Gastroesophageal sphincter (tissue), 4 donors: ENCODE results near the gene SLC46A1. TPM values are rescaled to one million over a fixed set of nuclear protein-coding genes. Genes with fewer than 3 reads are reported as not detected.

Experiments
- ATAC-seq: fragments of 150-250 bp; one replicate; pipeline ENCODE4 v1.9.1; 2016; ENCODE audit warnings: mild to moderate bottlenecking, moderate library complexity
- H3K27ac ChIP-seq, 4 donors: fragments of 200-600 bp; sonication (generic) in 3 of 4; 1 replicate in 3 of 4; 2 replicates in 1 of 4; pipeline ENCODE4 v1.5.1; 2016 to 2019
- H3K27me3 ChIP-seq: fragments of 200-600 bp; sonication (generic); one replicate; pipeline ENCODE4 v1.5.1; 2019
- H3K36me3 ChIP-seq, 2 donors: fragments of 200-600 bp; sonication (generic); one replicate each; pipeline ENCODE4 v1.5.1; 2019; ENCODE audit warnings: control low read depth in 1 of 2
- H3K4me1 ChIP-seq, 3 donors: fragments of 200-600 bp; sonication (generic); 1 replicate in 2 of 3; 2 replicates in 1 of 3; pipeline ENCODE4 v1.5.1; 2016 to 2019; ENCODE audit warnings: control low read depth in 2 of 3
- H3K4me3 ChIP-seq, 2 donors: fragments of 200-600 bp; sonication (generic); one replicate each; pipeline ENCODE4 v1.5.1; 2019; ENCODE audit warnings: mild to moderate bottlenecking in 1 of 2, moderate library complexity in 1 of 2
- H3K9me3 ChIP-seq, 3 donors: fragments of 200-600 bp; sonication (generic); one replicate each; pipeline ENCODE4 v1.5.1; 2017 to 2019; ENCODE audit warnings: control low read depth in 2 of 3
- EP300 ChIP-seq: sonication (generic); formaldehyde crosslinking; IDR thresholded peaks from one replicate; pipeline ENCODE4 v1.6.1; 2017; ENCODE audit warnings: antibody characterized with exemption, mild to moderate bottlenecking
- POLR2A ChIP-seq, 2 donors: fragments of 450-650 bp; IDR thresholded peaks; one replicate each; pipeline ENCODE4 v1.6.1; 2017; ENCODE audit warnings: antibody characterized with exemption in 2 of 2, mild to moderate bottlenecking in 2 of 2, moderate library complexity in 1 of 2
- POLR2AphosphoS5 ChIP-seq: sonication (generic); formaldehyde crosslinking; IDR thresholded peaks from one replicate; pipeline ENCODE4 v1.6.1; 2017; ENCODE audit warnings: antibody characterized with exemption
- WGBS, 2 donors: methylation state at CpG; one replicate each; pipeline ENCODE4 v1.1.5; 2018; ENCODE audit warnings: low coverage in 1 of 2; 5-methylcytosine and 5-hydroxymethylcytosine counted together
- total RNA-seq, 4 donors: library from RNA; depleted of rRNA; stranded (reverse); fragments of >200 nt; gene quantifications; one replicate each; pipeline ENCODE4 v1.1.0, GENCODE V29; 2016
- TF ChIP-seq, protein P1 (sequence below), 4 experiments: fragments of 200-600 bp in 2 of 4; fragments of 450-650 bp in 2 of 4; sonication (generic) in 1 of 4; IDR thresholded peaks; one replicate each; pipeline ENCODE4 v1.5.1; 2017 to 2019; ENCODE audit warnings: antibody characterized with exemption in 4 of 4, mild to moderate bottlenecking in 2 of 4, moderate library complexity in 2 of 4

Gene SLC46A1
- total RNA-seq, 4 donors from 2014 or later = 7.9 to 9.7 (median 8.4) TPM

GRCh38 chr17:28425206-28425605 is 19.2 kb upstream of the SLC46A1 start:
- Histone ChIP-seq H3K27ac (no peak overlapping the region), H3K27me3 (peaks cover 42% of the 10 kb centered on the region), H3K36me3 (no peaks in the 10 kb centered on the region), H3K9me3 (no peaks in the 10 kb centered on the region), H3K4me3 (no peak overlapping the region), H3K4me1 (no peaks in the 10 kb centered on the region)
- no peak for ATAC-seq
- WGBS, 2 donors = 72 to 77% methylated on average over 3 to 7 of the region's 13 CpGs
- TF ChIP-seq POLR2A (IDR thresholded peaks at IDR 0.05) = no peak
- TF ChIP-seq, protein P1, sequence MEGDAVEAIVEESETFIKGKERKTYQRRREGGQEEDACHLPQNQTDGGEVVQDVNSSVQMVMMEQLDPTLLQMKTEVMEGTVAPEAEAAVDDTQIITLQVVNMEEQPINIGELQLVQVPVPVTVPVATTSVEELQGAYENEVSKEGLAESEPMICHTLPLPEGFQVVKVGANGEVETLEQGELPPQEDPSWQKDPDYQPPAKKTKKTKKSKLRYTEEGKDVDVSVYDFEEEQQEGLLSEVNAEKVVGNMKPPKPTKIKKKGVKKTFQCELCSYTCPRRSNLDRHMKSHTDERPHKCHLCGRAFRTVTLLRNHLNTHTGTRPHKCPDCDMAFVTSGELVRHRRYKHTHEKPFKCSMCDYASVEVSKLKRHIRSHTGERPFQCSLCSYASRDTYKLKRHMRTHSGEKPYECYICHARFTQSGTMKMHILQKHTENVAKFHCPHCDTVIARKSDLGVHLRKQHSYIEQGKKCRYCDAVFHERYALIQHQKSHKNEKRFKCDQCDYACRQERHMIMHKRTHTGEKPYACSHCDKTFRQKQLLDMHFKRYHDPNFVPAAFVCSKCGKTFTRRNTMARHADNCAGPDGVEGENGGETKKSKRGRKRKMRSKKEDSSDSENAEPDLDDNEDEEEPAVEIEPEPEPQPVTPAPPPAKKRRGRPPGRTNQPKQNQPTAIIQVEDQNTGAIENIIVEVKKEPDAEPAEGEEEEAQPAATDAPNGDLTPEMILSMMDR (IDR thresholded peaks at IDR 0.05) = no peak
- TF ChIP-seq EP300 = no peak
- TF ChIP-seq POLR2AphosphoS5 = no peak

DNA sequence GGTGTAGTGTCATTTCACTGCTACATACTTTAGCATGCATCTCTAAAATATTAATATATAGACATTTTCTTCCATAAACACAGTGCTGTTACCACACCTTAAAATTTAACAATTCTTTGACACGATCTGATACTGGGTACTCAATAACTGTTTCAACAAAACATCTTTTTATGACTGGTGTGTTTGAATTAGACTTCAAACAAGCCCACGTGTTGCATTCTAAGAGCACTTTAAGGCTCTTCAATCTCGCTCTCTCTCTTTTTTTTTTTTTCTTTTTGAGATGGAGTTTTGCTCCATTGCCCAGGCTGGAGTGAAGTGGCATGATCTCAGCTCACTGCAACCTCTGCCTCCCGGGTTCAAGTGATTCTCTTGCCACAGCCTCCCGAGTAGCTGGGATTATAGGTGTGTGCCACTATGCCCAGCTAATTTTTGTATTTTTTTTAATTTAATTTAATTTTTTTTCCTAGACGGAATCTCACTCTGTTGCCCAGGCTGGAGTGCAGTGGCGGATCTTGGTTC is 15.8 kb upstream of the SLC46A1 start:
- no peaks in the 10 kb centered on the region for H3K9me3 ChIP-seq
- H3K27ac ChIP-seq = no peak overlapping the region
- TF ChIP-seq, protein P1 (IDR thresholded peaks at IDR 0.05) = no peak
- no peak for TF ChIP-seq POLR2AphosphoS5
- WGBS, 2 donors = 72 to 76% methylated on average over 5 to 7 of the region's 7 CpGs
- no peaks in the 10 kb centered on the region for H3K36me3 ChIP-seq
- no peak for ATAC-seq
- H3K4me3 ChIP-seq = no peak overlapping the region
- H3K27me3 ChIP-seq = peaks cover 35% of the 10 kb centered on the region
- H3K4me1 ChIP-seq = no peaks in the 10 kb centered on the region

DNA sequence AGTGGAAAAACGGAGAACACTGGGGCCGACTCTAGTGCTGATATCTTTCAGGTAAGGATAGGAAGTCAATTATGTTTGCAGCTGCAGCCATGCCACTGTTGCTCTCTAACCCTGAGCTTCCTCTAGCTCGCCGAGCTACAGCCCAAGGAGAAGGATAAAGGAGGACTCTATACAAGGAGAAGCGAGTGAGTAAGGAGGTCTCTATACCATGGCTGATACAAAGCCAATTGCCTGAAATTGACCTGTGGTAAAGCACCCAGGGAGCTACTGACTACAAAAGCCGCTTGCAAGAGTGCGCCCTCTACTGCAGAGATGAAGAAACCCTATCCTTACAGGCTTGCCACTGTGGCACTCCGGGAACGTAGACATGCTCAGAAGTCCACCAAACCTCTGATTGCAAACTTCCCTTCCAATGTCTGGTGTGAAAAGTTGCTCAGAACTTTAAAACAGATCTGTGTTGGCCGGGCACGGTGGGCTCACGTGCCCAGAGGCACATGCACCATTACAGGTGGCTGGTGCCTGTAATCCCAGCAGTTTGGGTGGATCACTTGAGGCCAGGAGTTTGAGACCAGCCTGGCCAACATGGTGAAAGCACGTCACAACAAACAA is 10.8 kb upstream of the SLC46A1 start:
- H3K27me3 ChIP-seq = peaks cover 35% of the 10 kb centered on the region
- H3K36me3 ChIP-seq = no peaks in the 10 kb centered on the region
- ATAC-seq = peak; percentile 58
- no peaks in the 10 kb centered on the region for H3K9me3 ChIP-seq
- no peak overlapping the region for H3K4me3 ChIP-seq
- no peak overlapping the region for H3K27ac ChIP-seq
- WGBS, 2 donors = 5 to 36% methylated on average over 6 of the region's 13 CpGs
- no peak for TF ChIP-seq EP300
- TF ChIP-seq, protein P1 (IDR thresholded peaks at IDR 0.05) = peak in 3 of 4 experiments; percentile 29 to 55 (median 40)
- no peaks in the 10 kb centered on the region for H3K4me1 ChIP-seq

DNA sequence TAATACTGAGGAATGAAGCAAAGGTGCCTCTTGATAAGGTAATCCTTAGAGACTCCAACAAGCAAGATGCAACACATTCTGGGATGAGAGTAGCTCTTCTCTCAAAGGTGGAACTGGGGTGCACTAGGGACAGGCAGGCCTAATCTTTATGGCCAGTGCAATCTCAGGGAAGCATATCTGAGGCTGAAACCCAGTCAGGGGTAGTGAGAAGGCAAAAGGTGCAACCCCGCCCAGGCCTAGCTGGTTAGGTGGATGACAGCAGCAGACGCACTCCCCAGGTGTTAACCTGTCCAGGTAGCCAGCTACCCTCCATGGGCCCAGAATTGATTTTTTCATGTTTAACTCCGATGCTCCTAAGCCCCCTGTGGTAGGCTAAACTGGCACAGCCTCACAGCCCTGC is 9.9 kb upstream of the SLC46A1 start:
- no peak for ATAC-seq
- 89% methylated on average over 3 of the region's 3 CpGs; no CpG with 5 or more reads in 1 of the 2 donors for WGBS, 2 donors
- Histone ChIP-seq H3K4me3 (no peak overlapping the region), H3K27ac (no peak overlapping the region), H3K4me1 (no peaks in the 10 kb centered on the region), H3K36me3 (no peaks in the 10 kb centered on the region), H3K9me3 (no peaks in the 10 kb centered on the region), H3K27me3 (peaks cover 41% of the 10 kb centered on the region)
- no peak for TF ChIP-seq POLR2A (IDR thresholded peaks at IDR 0.05)
- TF ChIP-seq, protein P1 (IDR thresholded peaks at IDR 0.05) = no peak
- TF ChIP-seq POLR2AphosphoS5 = no peak
- TF ChIP-seq EP300 = no peak

- TF ChIP-seq, protein P1 (IDR thresholded peaks at IDR 0.05) = no peak
- TF ChIP-seq EP300 (no peak), POLR2AphosphoS5 (no peak), POLR2A (IDR thresholded peaks at IDR 0.05) (no peak)
- Histone ChIP-seq H3K27ac (no peak overlapping the region), H3K4me1 (no peaks in the 10 kb centered on the region), H3K9me3 (no peaks in the 10 kb centered on the region), H3K4me3 (no peak overlapping the region), H3K27me3 (peaks cover 31% of the 10 kb centered on the region), H3K36me3 (no peaks in the 10 kb centered on the region)
- WGBS, 2 donors = 59% methylated on average over 7 of the region's 7 CpGs; no CpG with 5 or more reads in 1 of the 2 donors
- no peak for ATAC-seq
Measured at GRCh38 chr17:28413804-28414203, 7.8 kb upstream of the SLC46A1 start.
